Ecto neural progenitor cell (in vitro differentiated cells): ENCODE data around the gene TMEM196.

Experiments
- DNase-seq: peaks from one replicate; pipeline ENCODE4 v3.0.0-alpha.2; 2018; ENCODE audit warnings: low spot score

Gene TMEM196

DNA sequence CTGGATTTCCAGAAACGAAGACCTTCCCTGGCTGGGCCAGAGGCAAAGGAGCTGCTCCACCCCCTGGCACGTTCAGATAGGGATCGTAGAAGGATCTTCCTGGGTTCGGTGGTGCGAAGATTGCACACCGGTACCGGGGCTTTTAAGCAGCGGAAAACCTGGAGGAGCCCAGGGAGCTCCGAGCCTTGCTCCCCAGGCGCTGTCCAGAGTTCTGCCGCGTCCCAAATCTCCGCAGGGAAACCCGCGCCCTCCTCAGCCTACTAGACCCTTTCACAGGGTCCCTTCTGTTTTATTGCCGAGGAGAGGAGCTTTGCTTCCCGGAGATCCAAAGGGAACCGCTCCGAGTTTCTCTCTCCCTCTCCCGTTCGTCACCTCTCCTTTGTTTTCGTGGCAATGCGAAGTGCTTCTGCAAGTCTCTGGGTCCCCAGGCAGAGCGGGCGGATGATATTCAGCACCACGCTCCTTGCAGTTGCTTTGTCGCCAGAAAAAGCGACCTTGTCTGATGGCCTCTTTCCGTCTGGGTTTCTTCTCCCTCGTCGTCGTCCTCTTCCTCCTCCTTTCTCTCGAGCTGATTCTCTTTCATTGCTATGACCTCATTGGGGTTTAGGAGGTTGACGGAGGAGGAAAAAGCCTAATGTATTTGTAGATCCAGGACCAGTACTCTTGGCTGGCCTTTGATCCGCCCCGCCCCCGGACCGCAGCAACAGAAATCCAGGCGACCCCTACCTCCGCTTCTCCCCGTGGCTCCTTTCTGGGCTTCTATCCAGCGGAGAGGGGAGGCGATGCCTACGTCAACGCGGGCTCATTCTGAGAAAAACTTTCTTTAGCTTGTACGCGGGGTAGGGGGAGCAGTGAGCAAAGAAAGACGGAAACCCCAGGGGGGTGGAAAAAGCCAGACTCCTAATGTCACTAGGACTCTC lies at the start of gene TMEM196:
TSS of gene TMEM196 (minus strand) at position 777 of the 920 bp plus-strand sequence. CDS start 921 bp downstream, outside the sequence.
- DNase-seq, result peak; percentile 79

- no peak for DNase-seq
Observed at GRCh38 chr7:19816128-19816527, 42.7 kb upstream of the TMEM196 start.

DNA sequence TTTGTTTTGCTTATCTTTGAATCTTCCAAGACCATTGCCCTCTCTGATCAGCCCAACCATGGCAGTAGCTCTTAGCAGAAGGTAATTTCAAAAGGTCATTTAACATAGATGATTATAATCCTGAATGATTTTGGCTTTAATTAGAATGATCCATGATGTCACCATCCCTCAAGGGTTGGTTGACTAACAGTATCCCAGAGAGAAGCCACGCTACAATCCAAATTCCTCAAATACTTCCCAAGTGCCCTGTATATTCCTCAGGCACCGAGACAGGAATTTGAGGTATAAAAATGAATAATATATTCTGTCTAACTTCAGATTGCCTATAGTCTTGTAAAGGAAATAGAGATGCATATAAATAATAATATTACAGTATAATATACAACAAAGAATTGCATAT lies 42.1 kb upstream of the TMEM196 start:
- no peak for DNase-seq

DNA sequence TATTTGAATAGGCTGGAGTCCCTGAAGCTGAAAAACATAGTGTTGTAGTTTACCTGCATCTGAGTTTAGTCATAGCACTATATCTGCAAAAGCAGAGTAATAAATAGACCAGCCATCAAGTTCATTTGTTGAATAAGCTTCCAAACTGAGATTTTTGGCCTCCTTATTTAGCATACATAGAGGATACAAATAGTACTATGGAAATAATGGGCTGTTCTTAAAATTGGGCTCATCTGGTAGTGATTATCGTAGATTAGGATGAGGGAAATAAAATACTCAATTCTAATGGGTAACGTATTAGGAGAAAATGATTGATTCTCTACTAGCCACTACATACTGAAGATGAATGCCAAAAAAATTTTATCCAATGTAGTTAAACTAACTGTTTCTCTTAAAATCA lies 41.4 kb upstream of the TMEM196 start:
- DNase-seq, result no peak

DNA sequence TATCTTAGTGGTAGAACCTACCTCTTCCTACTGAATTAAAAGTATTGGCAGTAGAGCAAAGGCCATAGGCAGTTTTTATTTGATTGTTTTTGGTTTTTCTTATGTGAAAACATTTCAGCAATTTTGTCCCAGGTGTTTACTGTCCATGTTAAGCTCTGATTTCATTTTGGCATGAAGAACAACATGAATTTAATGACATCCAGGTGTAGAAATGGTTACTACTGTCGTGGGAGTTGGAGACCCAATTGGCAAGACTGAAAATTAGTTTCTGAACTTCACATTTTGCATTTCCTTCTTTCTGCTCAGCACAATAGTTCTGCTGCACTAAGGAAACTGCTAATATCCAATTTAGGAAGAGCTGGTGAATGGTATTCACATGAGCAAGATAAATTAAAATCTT lies 38.0 kb upstream of the TMEM196 start:
- no peak for DNase-seq

GRCh38 chr7:19798986-19799385 lies 25.6 kb upstream of the TMEM196 start:
- no peak for DNase-seq

GRCh38 chr7:19783541-19783940 lies 10.1 kb upstream of the TMEM196 start:
- DNase-seq, result no peak

- DNase-seq, result no peak
Observed at GRCh38 chr7:19776981-19777380, 3.6 kb upstream of the TMEM196 start.

DNA sequence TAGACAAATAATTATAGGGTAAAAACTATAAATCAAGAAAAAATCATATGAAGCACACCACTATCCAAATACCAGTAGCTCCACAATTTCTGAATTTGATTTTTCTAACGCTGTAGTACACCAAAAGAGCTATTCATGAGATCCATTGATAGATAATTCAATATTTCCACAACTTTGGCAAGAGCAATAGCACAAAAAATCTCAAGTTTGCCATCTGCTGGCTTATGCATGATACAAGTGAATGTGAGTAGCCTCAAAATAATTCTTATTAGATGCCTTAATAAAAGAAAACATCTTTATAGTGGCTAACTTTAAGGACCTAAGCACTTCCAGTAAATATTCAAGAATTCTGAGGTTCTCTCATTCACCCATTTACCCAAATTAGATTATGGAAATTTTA lies 2.2 kb upstream of the TMEM196 start:
- no peak for DNase-seq

DNA sequence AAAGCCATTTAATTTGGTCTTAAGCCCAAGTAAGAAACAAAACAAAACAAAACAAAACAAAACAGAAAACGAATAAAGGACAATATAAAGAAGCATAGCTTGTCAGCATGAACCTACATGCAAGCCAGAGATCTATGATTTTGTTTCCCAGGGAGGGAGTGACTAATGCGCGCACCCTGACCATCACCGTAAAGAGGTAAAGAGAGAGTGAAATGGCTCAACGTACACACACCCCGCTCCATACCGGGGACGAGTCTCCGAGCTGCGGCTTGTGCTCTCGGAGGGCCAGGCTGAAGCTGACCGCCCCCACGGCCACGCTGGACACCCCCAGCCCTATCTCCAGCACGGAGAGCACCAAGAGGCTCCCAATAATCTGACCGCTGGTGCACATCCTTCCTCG lies 1.1 kb downstream of the TMEM196 start:
- no peak for DNase-seq

- no peak for DNase-seq
Observed at GRCh38 chr7:19762631-19763030, 10.8 kb downstream of the TMEM196 start.

- DNase-seq, result no peak
Observed at GRCh38 chr7:19754521-19755116, 18.8 kb downstream of the TMEM196 start.

GRCh38 chr7:19752020-19752419 lies 21.4 kb downstream of the TMEM196 start:
- no peak for DNase-seq

DNA sequence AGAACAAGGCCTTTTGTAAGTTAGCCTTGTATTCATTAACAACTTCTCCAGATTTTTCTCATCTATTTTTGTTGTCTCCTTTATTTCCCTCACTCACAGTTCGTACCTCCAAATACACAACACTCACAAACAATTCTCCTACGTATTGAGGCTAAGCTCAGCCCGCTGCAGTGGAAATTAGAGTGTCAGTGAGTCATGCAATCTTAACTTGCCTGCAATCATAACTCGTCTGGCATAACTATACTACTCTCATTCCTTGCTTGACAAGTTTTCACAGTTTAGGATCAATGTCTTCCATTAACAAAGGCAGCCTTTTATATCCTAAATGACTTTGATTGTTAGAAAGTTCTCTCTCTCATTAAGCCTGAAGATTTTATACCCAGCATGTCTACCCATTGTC lies 23.8 kb downstream of the TMEM196 start:
- no peak for DNase-seq

DNA sequence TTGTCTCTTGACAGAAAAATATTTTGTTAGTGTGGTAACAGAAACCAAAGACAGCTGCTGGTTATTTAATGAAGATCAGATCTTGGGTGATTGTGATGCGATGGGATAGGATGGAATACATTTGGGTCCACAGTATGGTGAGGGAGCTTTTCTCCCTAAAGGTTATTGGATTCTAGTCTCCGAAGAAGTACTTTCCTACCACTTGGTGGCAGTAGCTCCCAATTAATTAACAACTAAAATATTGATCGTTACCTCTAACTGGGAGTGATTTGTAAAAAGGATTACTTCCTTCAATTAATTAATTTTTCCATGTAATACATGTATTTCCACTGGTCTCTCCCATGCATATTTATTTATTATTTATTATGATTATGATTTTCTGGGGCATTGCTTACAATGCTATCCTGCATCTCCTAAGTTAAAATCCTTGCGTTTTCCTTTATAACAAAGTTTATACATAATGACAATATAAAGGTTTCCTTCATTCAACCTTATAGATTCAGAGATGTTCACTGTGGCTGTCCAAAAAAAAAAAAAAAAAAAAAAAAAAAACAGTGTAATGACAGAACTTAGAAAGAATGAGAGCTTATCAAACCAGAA lies 25.6 kb downstream of the TMEM196 start:
- DNase-seq, result no peak

- DNase-seq, result no peak
Observed at GRCh38 chr7:19744075-19744474, 29.3 kb downstream of the TMEM196 start.

GRCh38 chr7:19728716-19729115 lies 44.7 kb downstream of the TMEM196 start:
- no peak for DNase-seq

DNA sequence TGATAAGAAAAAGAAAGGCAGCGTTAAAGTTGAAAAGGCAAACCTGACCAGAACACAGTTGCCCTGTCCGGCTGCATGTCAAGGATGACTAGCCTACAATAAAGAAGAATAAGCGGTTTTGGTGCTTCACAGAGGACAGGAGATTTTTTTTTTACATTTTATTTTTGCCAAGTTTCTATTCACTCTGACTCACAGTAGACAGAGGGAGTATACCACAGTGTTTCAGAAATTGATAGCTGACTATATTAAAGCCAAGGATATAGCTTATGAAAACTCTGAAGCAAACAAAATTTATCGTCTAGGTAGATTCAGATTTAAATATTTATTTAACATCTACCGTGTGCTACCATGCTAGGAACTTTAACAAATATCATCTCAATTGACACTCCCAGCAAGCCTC lies 47.6 kb downstream of the TMEM196 start:
- DNase-seq, result no peak

- DNase-seq, result no peak
Observed at GRCh38 chr7:19715499-19715898, 57.9 kb downstream of the TMEM196 start.

- DNase-seq, result no peak
Observed at GRCh38 chr7:19713676-19714075, 59.7 kb downstream of the TMEM196 start.

DNA sequence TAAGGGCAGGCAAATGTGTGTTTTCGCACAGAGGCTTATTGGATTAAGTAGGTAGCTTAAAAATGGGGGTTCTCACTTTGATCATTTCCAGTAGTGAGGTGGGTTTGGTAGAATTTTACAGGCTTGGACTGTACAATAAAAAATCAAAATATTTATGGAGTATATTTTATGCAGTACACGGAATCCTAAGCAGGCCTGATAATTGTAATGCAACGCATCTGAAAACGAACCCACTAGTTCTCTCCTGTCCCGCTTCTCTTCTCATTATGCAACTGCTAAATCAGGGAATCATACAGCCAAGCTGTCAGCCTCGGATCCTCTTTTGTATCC lies 64.2 kb downstream of the TMEM196 start:
- DNase-seq, result no peak

DNA sequence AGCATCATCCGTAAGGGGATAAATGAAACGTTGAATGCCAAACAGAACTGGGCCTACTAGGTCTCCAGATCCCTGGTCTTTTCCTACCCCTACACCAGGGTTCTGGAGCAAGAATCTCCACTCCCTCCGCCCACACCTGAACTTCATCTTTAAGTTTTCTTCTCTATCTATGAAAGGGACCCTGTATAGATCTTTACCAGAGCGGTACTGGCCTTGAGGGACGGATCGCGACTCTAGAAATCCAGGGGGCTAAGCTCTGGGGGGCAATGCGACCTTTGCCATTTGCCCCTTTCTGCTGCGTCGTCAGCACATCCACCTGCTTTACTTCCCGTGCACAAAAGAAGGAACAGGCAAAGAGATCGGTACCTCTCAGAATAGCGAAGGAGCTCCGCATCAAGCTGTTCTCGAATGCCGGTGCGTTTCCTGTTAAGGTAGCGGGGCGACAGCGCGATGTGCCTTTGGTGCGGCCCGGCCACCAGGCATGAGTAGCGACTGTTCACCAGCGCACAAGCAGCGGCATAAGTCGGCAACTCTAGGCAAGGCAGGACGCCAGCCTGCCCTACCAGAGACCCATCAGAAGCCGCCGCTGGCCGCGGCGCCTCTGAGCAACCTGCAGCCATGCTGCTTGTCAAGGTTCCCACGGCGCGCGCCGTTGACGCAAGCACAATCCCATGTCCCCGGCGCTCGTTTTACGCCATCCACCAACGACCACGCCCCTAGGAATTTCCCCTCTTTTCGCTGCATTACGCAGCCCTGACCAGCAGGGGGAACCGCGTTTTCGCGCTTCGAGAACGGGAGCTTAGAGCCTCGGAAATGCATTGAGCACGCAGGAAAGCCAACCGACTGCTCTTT lies 64.8 kb downstream of the TMEM196 start, which contains the start of gene POLR1F:
TSS of gene POLR1F (minus strand) at position 641 of the 852 bp plus-strand sequence. CDS start at position 620, 21 bp downstream.
- peak; percentile 95 for DNase-seq
